ENCODE data around the gene CTNS.

Gene CTNS

DNA sequence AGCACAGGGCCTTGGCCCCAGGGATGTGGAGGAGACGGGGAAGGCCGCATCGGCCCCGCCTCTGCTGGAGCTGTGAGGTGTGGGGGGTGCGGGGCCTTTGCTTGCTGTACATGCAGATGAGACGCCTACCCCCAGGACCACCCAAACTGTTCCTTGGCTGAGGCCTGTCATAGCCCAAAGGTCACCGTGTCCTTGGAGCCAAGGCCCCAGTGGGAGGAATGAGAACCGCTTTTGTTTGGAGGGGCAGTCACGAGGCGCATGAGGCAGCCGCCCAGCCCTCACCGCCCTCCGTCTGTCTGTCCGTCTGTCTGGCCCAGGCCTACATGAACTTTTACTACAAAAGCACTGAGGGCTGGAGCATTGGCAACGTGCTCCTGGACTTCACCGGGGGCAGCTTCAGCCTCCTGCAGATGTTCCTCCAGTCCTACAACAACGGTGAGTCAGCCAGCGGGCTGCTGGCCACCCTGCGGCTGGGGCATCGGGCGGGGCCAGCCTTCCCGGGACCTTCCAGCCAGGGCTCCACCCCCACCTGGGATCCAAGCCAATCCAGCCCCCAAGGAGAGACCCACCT, 23.1 kb downstream of the CTNS start:
- no peak for DNase-seq

- no peak for DNase-seq
Measured at GRCh38 chr17:3660311-3660891, 23.8 kb downstream of the CTNS start.

GRCh38 chr17:3663102-3664011, 26.8 kb downstream of the CTNS start:
- no peak for DNase-seq

DNA sequence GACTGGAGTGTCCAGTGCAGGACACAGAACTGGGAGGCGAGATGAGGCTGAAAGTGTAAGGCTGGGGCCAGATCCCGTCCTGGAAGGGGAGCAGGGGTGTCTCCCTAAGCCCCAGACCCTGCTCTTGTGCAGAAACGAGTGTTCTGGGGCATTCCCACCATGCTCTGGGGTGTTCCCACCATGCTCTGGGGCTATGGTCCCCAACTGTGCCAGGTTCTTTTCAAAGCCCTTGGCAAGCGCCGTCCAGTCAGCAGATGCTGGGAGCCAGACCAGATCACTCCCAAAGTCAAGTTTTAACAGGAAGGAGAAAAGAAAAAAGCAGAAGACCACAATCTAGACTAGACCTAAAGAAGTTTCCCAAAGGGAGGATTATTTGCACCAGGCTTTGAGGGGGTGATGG, 29.3 kb downstream of the CTNS start:
- DNase-seq = no peak

DNA sequence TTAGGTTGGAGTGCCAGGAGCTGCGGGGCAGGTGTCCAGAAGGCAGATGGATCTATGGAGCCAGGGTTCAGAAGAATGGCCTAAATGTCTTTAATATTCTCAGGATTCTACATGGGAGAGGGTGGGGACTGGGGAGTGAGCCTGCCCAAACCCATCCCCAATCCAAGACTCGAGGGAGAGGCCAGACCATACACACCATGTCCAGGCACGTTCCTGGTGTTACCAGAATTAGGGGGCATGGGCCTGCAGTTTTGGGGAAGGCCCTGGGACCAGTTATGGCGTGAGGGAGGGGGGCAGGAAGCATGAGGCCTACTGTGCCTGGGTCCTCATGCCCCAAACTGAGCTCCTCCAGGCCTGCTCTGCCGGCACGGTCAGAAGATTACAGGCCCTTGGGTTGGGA, 30.0 kb downstream of the CTNS start:
- DNase-seq = no peak

GRCh38 chr17:3667366-3668278, 31.1 kb downstream of the CTNS start:
- DNase-seq = no peak

- DNase-seq = peak; percentile 99
Measured at GRCh38 chr17:3668279-3669084, 31.9 kb downstream of the CTNS start, which contains the start of the genes EMC6 and TAX1BP3. TSS of gene EMC6 (plus strand) at chr17:3668812. CDS start at chr17:3669147, 335 bp downstream. TSS of gene TAX1BP3 (minus strand) at chr17:3668578. CDS start at chr17:3668526, 52 bp downstream.

GRCh38 chr17:3669085-3669347, 32.5 kb downstream of the CTNS start:
- no peak for DNase-seq

DNA sequence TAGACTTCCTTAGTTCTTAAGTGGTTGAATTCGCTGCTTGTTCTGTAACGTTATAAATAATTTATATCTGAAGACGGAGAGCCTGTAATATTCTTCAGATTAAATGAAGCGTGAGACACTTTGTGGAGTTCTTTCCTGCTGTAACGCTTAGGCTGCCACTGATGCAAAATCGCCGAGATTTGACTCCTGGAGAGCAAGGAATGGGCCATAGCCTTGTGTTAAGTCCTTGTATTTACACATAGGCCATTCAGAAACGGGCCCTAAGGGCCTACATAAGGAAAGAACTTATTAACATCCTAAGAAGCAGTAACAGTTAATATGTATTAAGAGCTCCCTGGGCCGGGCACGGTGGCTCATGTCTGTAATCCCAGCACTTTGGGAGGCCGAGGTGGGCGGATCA, 33.0 kb downstream of the CTNS start:
- no peak for DNase-seq

DNA sequence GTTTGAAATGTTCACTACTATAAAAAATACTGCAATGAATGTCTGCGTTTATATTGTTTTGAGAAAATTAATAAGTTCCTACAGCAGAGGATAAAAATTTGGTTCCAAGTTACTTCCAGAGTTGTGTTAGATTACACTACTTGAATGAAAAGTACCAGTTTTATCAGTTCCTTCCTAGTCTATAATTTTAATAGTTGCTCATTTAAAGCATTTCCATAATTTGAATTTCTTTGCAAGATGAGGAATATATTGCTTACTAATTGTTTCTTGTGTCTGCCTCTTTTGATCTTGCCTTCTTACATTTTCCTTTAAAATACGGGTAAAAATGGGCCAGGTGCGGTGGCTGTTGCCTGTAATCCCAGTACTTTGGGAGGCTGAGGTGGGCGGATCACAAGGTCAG, 36.0 kb downstream of the CTNS start:
- no peak for DNase-seq

- no peak for DNase-seq
Measured at GRCh38 chr17:3675886-3676285, 39.3 kb downstream of the CTNS start.

DNA sequence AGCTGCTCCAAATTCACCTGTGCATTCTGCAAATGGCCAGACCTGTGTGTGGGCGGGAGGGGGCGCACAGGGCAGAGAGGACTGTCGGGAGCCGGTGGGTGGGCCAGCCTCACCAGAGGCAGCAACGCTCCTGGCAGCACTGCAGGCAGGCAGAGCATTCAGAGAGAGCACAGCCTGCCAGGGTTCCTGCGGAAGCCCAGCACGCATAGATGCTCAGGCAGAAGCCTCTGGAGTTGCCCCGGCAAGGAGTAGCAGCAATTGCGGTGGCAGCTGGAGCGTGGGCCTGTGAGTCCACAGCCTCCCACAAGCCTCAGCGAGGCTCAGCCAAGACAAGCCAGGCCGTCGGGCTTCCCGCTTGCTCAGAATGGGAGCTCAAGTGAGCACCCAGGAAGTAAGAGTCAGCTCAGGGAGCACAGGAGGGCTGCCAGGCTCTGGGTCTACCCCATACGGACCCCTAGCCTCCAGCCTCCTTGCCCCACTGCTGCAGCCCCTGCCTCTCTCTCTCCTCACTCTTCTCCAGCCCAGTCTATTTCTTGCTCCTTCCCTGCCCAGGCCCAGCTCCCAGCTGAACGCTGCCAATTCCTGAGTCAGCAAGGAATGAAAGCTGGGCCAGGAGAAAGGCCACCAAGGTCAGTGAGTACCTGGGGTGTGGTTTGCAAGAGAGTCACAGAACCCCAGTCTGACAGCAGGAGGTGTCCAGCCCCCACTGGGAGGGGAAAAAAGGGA, 41.7 kb downstream of the CTNS start:
- DNase-seq = no peak

GRCh38 chr17:3678821-3679530, 42.4 kb downstream of the CTNS start:
- no peak for DNase-seq

DNA sequence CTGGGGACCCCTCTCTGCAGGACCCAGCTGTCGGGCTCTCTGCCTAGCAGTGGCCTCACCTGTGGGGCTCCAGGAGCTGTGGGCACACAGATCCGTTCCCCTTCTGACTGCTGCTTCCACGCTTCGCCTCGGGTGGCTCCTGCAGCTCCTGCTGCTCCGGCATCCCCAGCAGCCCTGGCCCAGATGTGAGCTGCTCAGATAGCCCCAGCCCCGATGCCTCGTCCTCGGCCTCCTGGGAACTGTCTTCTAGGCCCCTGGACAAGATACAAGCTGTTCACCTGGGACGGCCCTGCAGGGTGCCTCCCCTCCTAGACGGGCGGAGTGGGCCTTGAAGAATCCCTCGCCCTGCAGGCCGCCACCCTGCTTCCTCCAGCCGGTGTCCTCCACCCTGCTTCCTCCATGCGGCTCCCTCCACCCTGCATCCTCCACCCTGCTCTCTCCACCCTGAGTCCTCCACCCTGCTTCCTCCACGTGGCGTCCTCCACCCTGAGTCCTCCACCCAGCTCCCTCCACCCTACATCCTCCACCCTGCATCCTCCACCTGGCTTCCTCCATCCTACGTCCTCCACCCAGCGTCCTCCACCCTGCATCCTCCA, 43.1 kb downstream of the CTNS start:
- no peak for DNase-seq

DNA sequence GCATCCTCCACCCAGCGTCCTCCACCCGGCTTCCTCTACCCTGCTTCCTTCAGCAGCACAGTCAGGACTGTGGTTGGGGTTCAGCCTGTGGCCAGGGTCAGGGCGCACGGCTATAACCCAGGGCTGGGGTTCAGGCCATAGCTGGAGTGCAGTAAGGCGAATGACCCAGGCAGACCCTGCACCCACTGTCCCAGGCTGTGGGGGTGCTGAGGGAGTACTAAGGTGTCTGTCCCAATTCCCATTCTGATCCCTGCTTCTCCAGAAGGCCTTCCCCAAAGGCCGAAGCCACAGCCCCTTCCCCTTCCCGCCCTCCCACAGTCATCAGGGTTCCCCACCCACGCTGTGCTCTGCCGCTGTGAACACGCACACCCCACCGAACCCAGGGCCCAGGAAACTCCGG, 44.5 kb downstream of the CTNS start:
- DNase-seq = no peak

DNA sequence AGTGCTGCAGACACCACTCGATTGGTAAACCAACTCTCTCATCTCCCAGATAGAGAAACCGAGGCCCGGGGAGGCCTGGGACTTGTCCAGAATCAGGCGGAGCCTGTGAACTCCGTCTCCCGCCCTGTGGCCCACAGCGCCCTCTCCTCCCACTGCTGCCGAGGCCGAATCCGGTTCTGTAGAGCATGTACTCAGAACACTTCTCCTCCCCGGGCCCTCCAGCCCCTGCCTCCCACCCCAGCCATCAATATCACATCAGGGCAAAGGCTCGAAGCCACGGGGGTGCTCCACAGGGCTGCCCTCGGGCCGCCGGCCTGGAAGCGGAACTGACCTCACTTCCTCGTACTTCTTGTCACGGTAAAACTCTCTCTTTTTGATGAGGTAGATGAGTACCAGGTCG, 45.0 kb downstream of the CTNS start:
- no peak for DNase-seq

DNA sequence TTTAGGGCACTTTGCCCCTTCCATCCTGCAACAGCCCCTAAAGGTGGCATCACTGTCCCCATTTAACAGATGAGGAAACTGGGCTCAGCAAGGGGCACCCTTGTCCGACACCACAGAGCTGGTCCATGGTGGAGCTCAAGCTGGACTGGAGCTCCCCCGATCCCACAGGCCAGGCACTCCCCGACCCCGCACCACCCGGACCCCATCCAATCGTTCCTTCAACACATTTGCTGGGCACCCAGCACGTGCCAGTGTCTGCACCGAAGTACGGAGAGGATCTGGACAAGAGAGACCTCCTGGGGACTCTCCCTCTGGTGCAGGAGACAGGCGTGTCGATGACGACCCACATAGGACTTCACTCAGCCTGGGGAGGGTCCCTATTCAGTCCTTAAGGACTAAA, 45.5 kb downstream of the CTNS start:
- no peak for DNase-seq

DNA sequence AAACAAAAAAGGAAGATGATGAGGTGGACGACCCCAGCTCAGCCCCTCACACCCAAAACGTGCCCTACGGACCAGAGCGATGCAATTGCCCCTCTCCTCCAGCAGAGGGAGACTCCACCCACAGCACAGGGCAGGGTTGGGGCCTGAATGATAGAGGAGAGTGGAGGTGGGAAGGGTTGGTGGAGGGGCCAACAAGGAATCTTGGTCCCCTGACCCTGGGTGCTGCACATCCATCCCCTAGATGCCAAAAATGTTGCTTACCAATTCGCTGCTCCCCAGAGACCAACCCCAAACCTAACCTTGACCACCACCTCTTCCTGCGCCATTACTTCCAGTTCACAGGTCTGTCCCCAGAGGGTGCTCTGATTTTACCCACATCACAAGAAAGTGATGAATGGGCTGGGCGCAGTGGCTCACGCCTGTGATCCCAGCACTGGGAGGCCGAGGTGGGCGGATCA, 46.5 kb downstream of the CTNS start:
- DNase-seq = peak; percentile 55

DNA sequence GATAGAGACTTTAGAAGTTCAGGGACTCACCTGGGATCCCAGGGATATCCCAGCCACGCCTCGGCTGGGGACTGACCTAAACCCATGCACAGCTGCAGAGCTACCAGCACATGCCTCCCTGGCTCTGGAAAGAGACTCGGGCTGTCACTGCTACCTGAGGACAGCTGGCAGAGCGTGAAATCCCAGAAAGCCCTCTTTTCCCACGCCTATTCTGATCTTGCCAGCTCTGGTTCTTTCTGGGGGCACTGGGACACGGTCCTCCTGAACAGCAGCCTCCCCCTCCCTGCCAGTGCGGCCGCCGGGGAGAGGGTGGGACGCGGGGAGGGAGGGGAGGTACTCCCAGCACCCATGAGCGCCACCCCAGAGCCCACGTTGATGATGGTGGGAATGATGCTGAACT, 48.6 kb downstream of the CTNS start:
- no peak for DNase-seq

GRCh38 chr17:3688027-3688553, 51.5 kb downstream of the CTNS start:
- DNase-seq = no peak

All from activated CD4-positive, alpha-beta T cell treated with anti-CD3 and anti-CD28 coated beads, Interleukin-2, amount 50 U/mL, for 1 hour (primary cell).